Suppressor macrophage treated with lipopolysaccharide for 4 hours (primary cell): ENCODE data around the gene SMOC1.
"Not testable (repeated sequence)": the region's sequence is repeated elsewhere in the genome, so short reads cannot be mapped to it uniquely, and the experiment has no call there.

Experiments used
- DNase-seq: peaks from one replicate; pipeline ENCODE4 v3.0.0-alpha.2; 2020

SMOC1 gene

DNA sequence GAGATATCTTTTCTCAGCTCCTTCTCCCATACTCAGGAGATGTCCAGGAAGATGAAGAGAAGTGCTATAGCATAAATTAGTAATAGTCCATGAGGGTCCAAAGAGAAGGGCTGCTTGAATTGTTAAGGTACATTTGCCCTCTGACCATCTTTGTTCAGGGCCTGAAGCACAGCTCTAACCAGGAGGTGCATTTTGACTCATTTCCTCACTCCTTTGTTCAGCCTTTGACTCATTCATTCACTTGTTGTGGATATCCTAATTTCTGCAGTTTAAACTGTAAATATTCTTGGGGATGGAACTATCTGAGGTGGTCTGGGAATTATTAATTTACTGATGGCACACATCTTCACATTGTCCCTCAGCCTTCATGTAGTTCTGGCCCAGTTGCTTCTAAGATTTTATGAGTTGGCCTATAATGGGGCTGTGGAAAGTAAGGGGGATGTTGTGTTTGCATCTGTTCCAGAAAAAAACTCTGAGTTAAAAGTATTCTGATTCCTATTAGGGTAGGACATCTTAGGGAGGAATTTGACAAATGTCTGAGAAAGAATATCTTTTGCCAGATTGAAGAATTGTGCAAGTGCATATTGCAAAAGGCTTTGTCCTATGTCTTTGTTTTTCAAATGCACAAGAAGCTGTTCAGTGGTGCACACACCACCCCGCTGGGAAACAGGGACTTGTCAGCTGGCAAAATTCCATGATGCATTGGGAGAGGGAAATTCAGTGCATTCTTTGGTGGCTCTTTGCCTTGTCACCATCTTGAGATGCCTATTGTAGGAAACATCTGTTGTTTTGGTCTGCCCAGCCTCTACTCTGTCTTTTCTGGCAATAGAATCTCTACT lies 22.1 kb downstream of the SMOC1 start:
- DNase-seq: no peak

- not testable (repeated sequence) for DNase-seq
Observed at GRCh38 chr14:69903046-69903445, 23.8 kb downstream of the SMOC1 start.

DNA sequence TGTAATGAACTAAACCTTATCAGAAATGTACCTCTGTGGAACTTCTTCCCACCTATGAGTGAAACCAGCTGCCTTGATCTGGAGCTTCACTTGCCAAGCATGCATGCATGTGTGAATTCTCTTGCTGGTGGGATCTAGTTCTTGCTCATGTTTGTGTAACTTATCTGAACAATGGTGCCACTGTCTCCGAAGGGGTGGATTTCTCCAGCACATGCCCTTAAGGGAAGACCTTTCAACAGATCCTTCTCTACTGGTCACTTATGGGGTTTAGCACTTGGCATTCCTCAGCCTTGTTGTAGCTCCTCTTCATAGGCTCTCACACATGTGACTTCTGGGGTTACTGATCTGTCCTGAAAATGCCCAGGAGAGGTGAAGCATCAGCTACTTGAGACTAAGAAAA lies 25.0 kb downstream of the SMOC1 start:
- no peak for DNase-seq

DNA sequence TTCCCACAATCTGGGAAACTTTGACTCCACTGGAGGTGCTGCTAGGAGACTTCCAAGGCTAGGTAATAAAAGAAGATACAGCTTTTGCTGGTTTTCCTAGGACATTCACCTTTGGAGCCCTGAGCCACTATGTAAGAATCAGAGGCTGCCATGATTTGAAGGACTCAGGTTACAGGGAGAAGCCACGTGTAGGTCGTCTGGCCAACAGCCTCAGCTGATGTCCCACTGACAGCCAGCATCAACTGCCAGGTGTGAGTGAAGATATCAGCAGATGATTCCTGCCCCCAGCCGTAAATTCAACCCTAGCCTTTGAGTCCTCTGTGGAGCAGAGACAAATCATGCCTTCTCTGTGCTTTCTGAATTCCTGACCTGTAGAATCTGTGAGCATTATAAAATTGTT lies 27.0 kb downstream of the SMOC1 start:
- no peak for DNase-seq

- DNase-seq: no peak
Observed at GRCh38 chr14:69909826-69910550, 30.8 kb downstream of the SMOC1 start.

DNA sequence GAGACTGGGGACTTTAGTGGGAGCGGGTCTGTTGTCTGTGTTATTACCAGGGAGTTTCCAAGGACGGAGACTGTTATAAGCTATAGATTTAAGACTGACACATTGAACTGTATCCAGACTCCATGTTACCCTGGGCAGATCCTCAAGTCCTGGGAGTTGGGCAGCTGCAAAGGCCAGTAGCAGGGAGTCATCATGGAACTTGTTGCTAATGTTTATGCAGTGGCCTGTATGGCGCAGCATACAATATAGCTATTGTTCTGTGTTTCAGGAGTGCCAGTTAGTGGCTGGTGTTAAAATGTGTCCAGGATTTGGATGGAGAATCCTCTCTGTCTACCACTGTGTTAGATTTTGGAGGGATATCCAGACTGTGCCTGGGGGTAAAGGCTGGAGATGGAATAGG lies 31.7 kb downstream of the SMOC1 start:
- no peak for DNase-seq

DNA sequence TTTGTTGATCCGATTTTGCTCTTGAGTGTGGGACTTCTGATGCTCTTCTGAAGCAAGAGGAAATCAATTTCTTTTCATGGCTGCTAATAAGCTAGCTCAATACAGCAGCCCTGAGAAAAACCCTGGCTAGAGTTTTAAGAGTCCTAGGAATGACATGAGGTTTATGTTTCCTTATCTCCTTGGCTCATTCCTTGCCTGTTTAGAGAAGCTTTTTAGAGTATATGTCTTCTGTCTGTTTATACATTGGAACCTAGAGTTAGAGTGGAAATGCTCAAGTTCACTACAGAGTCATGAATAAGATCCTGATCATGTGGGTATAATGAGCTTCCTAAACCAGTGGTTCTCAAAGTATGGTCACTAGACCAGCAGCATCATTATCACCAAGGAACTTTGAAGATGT lies 34.5 kb downstream of the SMOC1 start:
- no peak for DNase-seq

DNA sequence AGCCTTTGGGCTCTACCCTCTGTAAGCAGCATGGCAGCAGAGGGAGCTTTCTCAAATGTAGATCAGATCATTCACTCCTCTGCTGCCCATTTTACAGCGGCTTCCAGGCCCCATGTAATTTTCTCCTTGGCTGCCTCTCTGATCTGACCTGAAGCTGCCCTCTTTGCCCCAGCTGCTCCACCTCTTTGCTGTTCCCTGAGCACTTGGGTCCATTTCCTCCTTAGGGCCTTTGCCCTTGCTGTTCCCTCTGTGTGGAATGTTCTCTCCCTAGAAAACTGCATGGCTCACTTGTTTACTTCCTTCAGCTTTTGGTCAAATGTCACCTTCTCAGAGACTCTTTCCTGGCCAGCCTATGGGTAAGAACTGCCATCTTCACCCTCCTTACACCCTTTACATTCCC lies 37.2 kb downstream of the SMOC1 start:
- DNase-seq: no peak

- DNase-seq: no peak
Observed at GRCh38 chr14:69917287-69917686, 38.1 kb downstream of the SMOC1 start.

DNA sequence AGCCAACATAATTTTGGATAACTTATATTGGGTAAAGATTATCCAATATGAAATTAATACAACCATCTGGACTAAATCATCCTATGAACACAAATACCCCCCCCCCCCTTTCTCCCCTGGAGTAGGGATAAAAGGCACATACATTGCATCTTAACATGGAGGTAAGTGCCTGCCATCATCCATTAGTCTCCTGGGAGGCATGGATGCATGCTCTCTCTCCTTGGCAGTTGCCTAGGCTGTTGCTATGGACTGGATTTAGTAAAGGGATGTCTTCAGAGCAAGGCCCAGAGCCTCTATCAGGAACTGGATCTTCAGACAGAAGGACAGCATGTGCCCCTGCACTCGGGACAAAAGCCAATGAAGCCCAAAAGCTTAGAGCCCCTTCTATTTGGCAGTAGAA lies 40.6 kb downstream of the SMOC1 start:
- no peak for DNase-seq

GRCh38 chr14:69921052-69921451 lies 41.8 kb downstream of the SMOC1 start:
- DNase-seq: no peak

GRCh38 chr14:69922198-69922597 lies 43.0 kb downstream of the SMOC1 start:
- DNase-seq: no peak

DNA sequence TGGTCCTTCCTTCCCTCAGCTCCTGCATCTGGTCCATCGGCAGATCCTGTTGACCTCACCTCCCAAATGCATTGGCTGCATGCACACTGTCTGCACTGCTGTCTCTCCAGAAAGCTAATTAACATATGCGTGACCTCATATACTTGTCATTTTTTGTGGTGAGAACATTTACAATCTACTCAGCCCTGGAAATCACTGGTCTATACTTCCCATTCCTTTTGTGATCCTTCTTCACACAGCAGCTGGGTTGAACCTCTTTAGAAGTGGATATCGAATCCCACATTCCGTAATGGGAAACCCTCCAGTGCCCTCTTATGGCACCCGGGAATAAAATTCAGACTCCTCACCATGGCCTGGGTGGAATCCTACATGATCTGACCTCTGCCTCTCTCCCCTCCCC lies 45.0 kb downstream of the SMOC1 start:
- no peak for DNase-seq

GRCh38 chr14:69928111-69928523 lies 48.9 kb downstream of the SMOC1 start:
- DNase-seq: no peak

DNA sequence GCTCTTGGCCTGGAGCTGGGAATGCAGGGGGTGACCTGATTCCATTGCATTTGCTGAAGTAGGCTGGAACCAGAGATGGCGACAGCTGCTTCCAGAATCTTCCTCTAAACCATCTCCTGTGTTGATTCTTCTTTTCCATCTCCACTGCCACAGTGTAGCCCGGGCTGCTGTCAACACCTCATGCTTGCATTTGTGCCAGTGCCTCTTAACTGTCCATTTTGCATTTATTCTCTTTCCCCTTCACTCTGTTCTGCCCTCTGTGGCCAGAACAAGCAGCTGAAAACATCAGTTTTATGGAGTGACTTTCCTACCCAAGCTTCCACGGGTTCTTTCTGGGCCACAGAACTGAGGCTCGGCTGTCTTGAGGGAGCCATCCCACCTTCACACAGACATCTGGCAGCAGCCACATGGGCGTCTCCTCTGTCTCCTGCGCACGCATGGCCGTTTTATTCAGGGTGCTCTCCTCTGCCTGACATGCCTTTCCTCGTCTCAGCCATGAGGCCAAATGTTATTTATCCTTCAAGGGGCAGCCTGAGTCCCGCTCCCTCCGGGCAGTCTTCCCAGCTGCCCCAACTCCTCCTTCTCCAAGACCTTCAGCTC lies 51.7 kb downstream of the SMOC1 start:
- DNase-seq: no peak

DNA sequence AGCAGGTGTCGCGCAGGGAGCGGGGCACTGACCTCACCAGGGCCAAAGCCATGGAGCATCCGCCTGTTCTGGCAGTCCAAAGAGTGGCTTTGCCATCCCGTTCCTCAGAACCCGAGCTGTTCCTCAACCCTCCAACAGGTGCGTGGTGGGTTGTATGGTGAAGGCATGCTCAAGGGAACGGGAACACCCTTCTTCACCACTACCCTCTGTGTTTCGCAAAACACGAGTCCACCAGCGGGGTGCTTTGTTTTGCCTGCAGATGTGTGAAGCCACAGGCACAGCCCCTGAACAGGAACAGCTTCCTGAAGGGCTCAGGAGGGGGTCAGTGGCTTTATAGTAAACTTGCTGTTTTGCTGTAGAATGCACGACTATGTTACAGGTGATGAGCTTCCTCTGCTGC lies 52.7 kb downstream of the SMOC1 start:
- no peak for DNase-seq

- no peak for DNase-seq
Observed at GRCh38 chr14:69932391-69932790, 53.2 kb downstream of the SMOC1 start.

DNA sequence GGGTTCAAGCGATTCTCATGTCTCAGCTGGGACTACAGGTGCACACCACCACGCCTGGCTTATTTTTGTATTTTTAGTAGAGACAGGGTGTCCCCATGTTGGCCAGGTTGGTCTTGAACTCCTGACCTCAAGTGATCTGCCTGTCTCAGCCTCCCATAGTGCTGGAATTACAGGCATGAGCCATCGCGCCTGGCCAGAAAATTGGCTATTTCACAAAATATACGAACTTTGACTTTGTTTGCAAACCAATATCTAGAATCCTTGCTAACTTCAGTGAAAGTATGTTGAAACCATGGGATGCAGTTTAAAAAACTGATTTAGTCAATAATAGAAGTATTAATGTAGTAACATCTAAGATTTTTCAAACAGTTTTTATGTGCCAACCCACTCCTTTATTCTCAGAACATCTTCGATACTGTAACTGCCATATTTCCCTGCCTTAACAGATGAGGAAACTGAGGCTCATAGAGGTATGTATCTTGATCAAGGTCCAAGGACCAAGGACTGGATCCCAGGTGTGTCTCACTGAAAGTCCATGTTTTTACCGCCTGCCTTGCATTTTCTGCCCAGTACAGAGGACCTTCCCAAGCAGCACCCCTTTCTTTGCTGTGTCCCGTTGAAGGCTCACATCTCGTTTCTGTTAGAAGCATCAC lies 54.5 kb downstream of the SMOC1 start:
- no peak for DNase-seq

GRCh38 chr14:69937367-69938081 lies 58.3 kb downstream of the SMOC1 start:
- no peak for DNase-seq

- no peak for DNase-seq
Observed at GRCh38 chr14:69938751-69939150, 59.5 kb downstream of the SMOC1 start.

DNA sequence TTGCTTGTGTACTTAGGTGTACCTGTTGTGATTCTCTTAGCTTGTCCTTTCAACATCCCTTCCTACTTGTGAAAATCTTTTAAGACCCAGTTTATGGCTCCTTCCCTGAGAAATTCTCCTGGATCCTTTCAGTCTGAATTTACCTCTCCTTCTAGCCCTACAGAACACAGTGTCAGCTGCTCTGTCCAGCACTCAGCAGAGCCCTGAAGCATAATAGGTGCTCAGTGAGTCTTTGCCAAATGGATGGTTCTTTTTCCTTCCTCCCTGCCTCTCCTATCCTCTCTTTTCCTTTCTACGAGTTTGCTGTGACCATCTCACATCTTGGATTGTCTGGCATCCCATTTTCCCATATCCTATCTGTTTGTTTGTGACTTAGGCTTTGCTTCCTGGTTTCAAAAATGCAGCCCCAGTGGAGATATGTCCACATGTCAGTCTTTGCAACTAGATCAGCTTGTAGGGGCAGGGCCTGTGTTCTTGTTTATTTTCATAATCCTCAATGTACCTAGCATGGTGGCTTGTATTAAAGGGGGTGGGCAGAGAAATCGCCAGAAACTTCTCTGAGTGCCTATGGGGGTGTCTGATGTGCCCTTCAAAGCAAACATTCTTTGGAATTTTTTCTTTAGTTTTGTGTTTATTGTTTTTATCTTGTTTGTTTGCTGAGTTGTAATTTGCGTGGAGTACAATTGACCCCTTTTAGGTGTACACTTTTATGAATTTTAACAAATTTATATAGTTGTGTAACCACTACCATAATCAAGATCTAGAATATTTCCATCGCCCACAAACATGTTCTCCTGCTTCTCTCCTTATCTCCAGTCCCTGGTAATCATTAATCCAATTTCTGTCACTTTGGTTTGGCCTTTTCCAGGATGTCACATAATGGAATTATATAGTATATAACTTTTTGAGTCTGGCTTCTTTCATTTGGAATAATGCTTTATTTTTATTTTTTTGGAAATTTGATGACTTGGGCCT lies 62.8 kb downstream of the SMOC1 start:
- DNase-seq: no peak
